Gastroesophageal sphincter (tissue), 3 donors: Measurements from ENCODE around the gene GRIFIN.

Experiments used
- CTCF ChIP-seq, 4 experiments: fragments of 200-600 bp in 2 of 4; fragments of 450-650 bp in 2 of 4; sonication (generic) in 1 of 4; IDR thresholded peaks; one replicate each; pipeline ENCODE4 v1.5.1; 2017 to 2019; ENCODE audit warnings: antibody characterized with exemption in 4 of 4, mild to moderate bottlenecking in 2 of 4, moderate library complexity in 2 of 4
- EP300 ChIP-seq: sonication (generic); formaldehyde crosslinking; IDR thresholded peaks from one replicate; pipeline ENCODE4 v1.6.1; 2017; ENCODE audit warnings: antibody characterized with exemption, mild to moderate bottlenecking
- POLR2A ChIP-seq, 2 donors: fragments of 450-650 bp; IDR thresholded peaks; one replicate each; pipeline ENCODE4 v1.6.1; 2017; ENCODE audit warnings: antibody characterized with exemption in 2 of 2, mild to moderate bottlenecking in 2 of 2, moderate library complexity in 1 of 2
- POLR2AphosphoS5 ChIP-seq: sonication (generic); formaldehyde crosslinking; IDR thresholded peaks from one replicate; pipeline ENCODE4 v1.6.1; 2017; ENCODE audit warnings: antibody characterized with exemption

- TF ChIP-seq CTCF (IDR thresholded peaks at IDR 0.05): no peak
- TF ChIP-seq EP300: no peak
- TF ChIP-seq POLR2AphosphoS5: no peak
- no peak for TF ChIP-seq POLR2A (IDR thresholded peaks at IDR 0.05)
Observed at GRCh38 chr7:2437136-2437535, 39.1 kb downstream of the GRIFIN start.
